HL-60 (cell line): ENCODE data around the gene LPCAT1.

Experiments used
- DNase-seq, 2 experiments: peaks; one replicate each; pipeline ENCODE4 v3.0.0-alpha.2; 2010 to 2020; ENCODE audit warnings: low read depth in 1 of 2, low spot score in 1 of 2
- H3K27ac ChIP-seq: fragments of 250-450 bp; sonication (Bioruptor Pico); replicated peaks from 2 replicates; pipeline ENCODE4 v1.5.1; 2020; ENCODE audit warnings: mild to moderate bottlenecking, moderate library complexity
- H3K27me3 ChIP-seq: fragments of 250-450 bp; sonication (Bioruptor Pico); 2 replicates; pipeline ENCODE4 v1.5.1; 2021; ENCODE audit warnings: mild to moderate bottlenecking, moderate library complexity; ENCODE audit not compliant: insufficient read depth, poor library complexity, severe bottlenecking
- H3K4me3 ChIP-seq: replicated peaks from 2 replicates; pipeline ENCODE4 v1.5.1; 2011; ENCODE audit warnings: mild to moderate bottlenecking, control low read depth, low read length; ENCODE audit not compliant: insufficient read depth
- CTCF ChIP-seq: IDR thresholded peaks from one replicate; pipeline ENCODE4 v1.5.1; 2011; ENCODE audit warnings: low read length, control low read depth, inconsistent platforms; ENCODE audit not compliant: insufficient read depth
- GABPA ChIP-seq: IDR thresholded peaks from 2 replicates; pipeline ENCODE4 v1.6.1; 2012; ENCODE audit warnings: low read depth
- POLR2AphosphoS5 ChIP-seq: IDR thresholded peaks from 2 replicates; pipeline ENCODE4 v1.6.1; 2012; ENCODE audit warnings: low read depth
- REST ChIP-seq: IDR thresholded peaks from 2 replicates; pipeline ENCODE4 v1.6.1; 2012; ENCODE audit warnings: low read depth; ENCODE audit not compliant: insufficient replicate concordance
- SPI1 ChIP-seq: IDR thresholded peaks from 2 replicates; pipeline ENCODE4 v1.6.1; 2012; ENCODE audit warnings: low read depth, mild to moderate bottlenecking, borderline replicate concordance

Gene LPCAT1

GRCh38 chr5:1466631-1467265 lies 57.0 kb downstream of the LPCAT1 start:
- Histone ChIP-seq H3K27ac (no peak overlapping the region), H3K27me3 (no peaks in the 10 kb centered on the region), H3K4me3 (no peak overlapping the region)
- DNase-seq, result no peak
- TF ChIP-seq REST, result no peak
- TF ChIP-seq POLR2AphosphoS5, result no peak
- no peak for TF ChIP-seq SPI1
- no peak for TF ChIP-seq CTCF
- TF ChIP-seq GABPA, result no peak

GRCh38 chr5:1465966-1466471 lies 57.7 kb downstream of the LPCAT1 start:
- no peak for TF ChIP-seq SPI1
- TF ChIP-seq CTCF, result no peak
- TF ChIP-seq REST, result no peak
- no peak for TF ChIP-seq POLR2AphosphoS5
- TF ChIP-seq GABPA, result no peak
- no peak for DNase-seq
- H3K27me3 ChIP-seq, result no peaks in the 10 kb centered on the region

GRCh38 chr5:1465117-1465516 lies 58.6 kb downstream of the LPCAT1 start:
- DNase-seq, result no peak
- H3K4me3 ChIP-seq, result no peak overlapping the region
- no peak overlapping the region for H3K27ac ChIP-seq
- no peaks in the 10 kb centered on the region for H3K27me3 ChIP-seq
- TF ChIP-seq SPI1 (no peak), REST (no peak), CTCF (no peak), POLR2AphosphoS5 (no peak), GABPA (no peak)

More at GRCh38 chr5:1465966-1466471, 57.7 kb downstream of the LPCAT1 start:
- Histone ChIP-seq H3K4me3 (no peak overlapping the region), H3K27ac (no peak overlapping the region)
